Neuronal stem cell (in vitro differentiated cells): ENCODE results near the gene NARS2.

Source experiments
- DNase-seq: peaks from one replicate; pipeline ENCODE4 v3.0.0-alpha.2; 2013; ENCODE audit warnings: low spot score
- H2AFZ ChIP-seq: one replicate; pipeline ENCODE4 v1.6.1; 2013; ENCODE audit warnings: mild to moderate bottlenecking, low read length, inconsistent platforms
- H2AK5ac ChIP-seq: 2 replicates; pipeline ENCODE4 v1.6.1; 2013; ENCODE audit warnings: low read depth, mild to moderate bottlenecking, inconsistent platforms, low read length, moderate library complexity, mixed read lengths
- H2BK120ac ChIP-seq: 2 replicates; pipeline ENCODE4 v1.6.1; 2013; ENCODE audit warnings: low read depth, mild to moderate bottlenecking, inconsistent platforms, low read length, moderate library complexity, mixed read lengths
- H2BK12ac ChIP-seq: one replicate; pipeline ENCODE4 v1.6.1; 2013; ENCODE audit warnings: low read length, inconsistent platforms
- H2BK15ac ChIP-seq: 2 replicates; pipeline ENCODE4 v1.6.1; 2013; ENCODE audit warnings: mild to moderate bottlenecking, low read length, inconsistent platforms, mixed read lengths
- H2BK5ac ChIP-seq: one replicate; pipeline ENCODE4 v1.6.1; 2013; ENCODE audit warnings: inconsistent platforms, mild to moderate bottlenecking, low read length, moderate library complexity
- H3K14ac ChIP-seq: one replicate; pipeline ENCODE4 v1.6.1; 2013; ENCODE audit warnings: low read length, inconsistent platforms
- H3K18ac ChIP-seq: 2 replicates; pipeline ENCODE4 v1.6.1; 2013; ENCODE audit warnings: low read length, inconsistent platforms
- H3K23ac ChIP-seq: 2 replicates; pipeline ENCODE4 v1.6.1; 2013; ENCODE audit warnings: low read depth, mild to moderate bottlenecking, mixed read lengths, low read length, inconsistent platforms; ENCODE audit not compliant: poor library complexity
- H3K27ac ChIP-seq: replicated peaks from 3 replicates; pipeline ENCODE4 v1.5.1; 2013; ENCODE audit warnings: low read length, inconsistent platforms
- H3K27me3 ChIP-seq, 3 experiments: 2 replicates each; pipeline ENCODE4 v1.6.1; 2013; ENCODE audit warnings: low read length in 3 of 3, mild to moderate bottlenecking in 2 of 3, inconsistent platforms in 1 of 3, low read depth in 1 of 3, mixed read lengths in 1 of 3, moderate library complexity in 1 of 3; ENCODE audit not compliant: control insufficient read depth in 3 of 3, insufficient read depth in 3 of 3
- H3K36me3 ChIP-seq, 2 donors: replicated peaks in 1 of 2; 2 replicates each; pipeline ENCODE4 v1.6.1; 2013; ENCODE audit warnings: low read length in 2 of 2; ENCODE audit not compliant: control insufficient read depth in 2 of 2, insufficient read depth in 2 of 2
- H3K4ac ChIP-seq: 2 replicates; pipeline ENCODE4 v1.6.1; 2013; ENCODE audit warnings: inconsistent platforms, mild to moderate bottlenecking, low read length, moderate library complexity
- H3K4me1 ChIP-seq, 2 donors: 1 replicate in 1 of 2; 2 replicates in 1 of 2; pipeline ENCODE4 v1.6.1; 2013; ENCODE audit warnings: low read length in 2 of 2, low read depth in 1 of 2; ENCODE audit not compliant: control insufficient read depth in 2 of 2, insufficient read depth in 1 of 2
- H3K4me2 ChIP-seq: one replicate; pipeline ENCODE4 v1.6.1; 2013; ENCODE audit warnings: mild to moderate bottlenecking, low read length, inconsistent platforms; ENCODE audit not compliant: insufficient read depth, poor library complexity, severe bottlenecking
- H3K4me3 ChIP-seq, 2 donors: 2 replicates each; pipeline ENCODE4 v1.5.1; 2013; ENCODE audit warnings: low read length in 2 of 2, mild to moderate bottlenecking in 2 of 2, inconsistent platforms in 1 of 2, moderate library complexity in 1 of 2
- H3K79me1 ChIP-seq: one replicate; pipeline ENCODE4 v1.6.1; 2013; ENCODE audit warnings: low read depth, mild to moderate bottlenecking, inconsistent platforms, low read length, moderate library complexity
- H3K9ac ChIP-seq: one replicate; pipeline ENCODE4 v1.6.1; 2013; ENCODE audit warnings: mild to moderate bottlenecking, low read depth, low read length, inconsistent platforms; ENCODE audit not compliant: poor library complexity
- H3K9me3 ChIP-seq, 2 donors: replicated peaks in 1 of 2; 2 replicates each; pipeline versions ENCODE3 to v1.6.1; 2013; ENCODE audit warnings: low read length in 2 of 2, mild to moderate bottlenecking in 2 of 2, inconsistent platforms in 1 of 2, low read depth in 1 of 2, mixed read lengths in 1 of 2, moderate library complexity in 1 of 2; ENCODE audit not compliant: control insufficient read depth in 2 of 2, insufficient read depth in 1 of 2
- H4K8ac ChIP-seq: one replicate; pipeline ENCODE4 v1.6.1; 2013; ENCODE audit warnings: low read depth, mild to moderate bottlenecking, inconsistent platforms, low read length, moderate library complexity
- H4K91ac ChIP-seq: one replicate; pipeline ENCODE4 v1.6.1; 2013; ENCODE audit warnings: low read length, low read depth, mild to moderate bottlenecking, inconsistent platforms; ENCODE audit not compliant: poor library complexity
- whole genome bisulfite sequencing, 2 donors: extraction: QIAGEN DNeasy Blood & Tissue Kit; methylation state at CpG; one replicate each; pipeline ENCODE4 v1.1.7; 2013; ENCODE audit warnings: missing lambda C conversion rate in 2 of 2, mixed read lengths in 1 of 2; ENCODE audit not compliant: insufficient read length in 2 of 2, insufficient replicate concordance in 1 of 2; ENCODE audit errors: extremely low coverage in 2 of 2; 5-methylcytosine and 5-hydroxymethylcytosine counted together

Gene NARS2

GRCh38 chr11:78417175-78417887, 157.3 kb downstream of the NARS2 start, which contains the start of gene GAB2:
GAB2 (minus strand) TSS chr11:78417820; CDS start chr11:78417720, 100 bp downstream.
- peaks cover 8 to 12% of the 10 kb centered on the region in 2 donors for H3K4me1 ChIP-seq
- H2BK120ac ChIP-seq, result no peak within 1 kb of the TSS
- no peak within 1 kb of the TSS for H3K4ac ChIP-seq
- H4K8ac ChIP-seq, result no peak within 1 kb of the TSS
- no peak within 1 kb of the TSS for H2BK12ac ChIP-seq
- H3K9me3 ChIP-seq, result no peaks in the 10 kb centered on the region
- peak within 1 kb of the TSS; percentile 64 for H2AK5ac ChIP-seq
- no CpG with 5 or more reads among the region's 93 CpGs for WGBS, 2 donors
- H3K23ac ChIP-seq, result peak within 1 kb of the TSS; percentile 95
- no peak within 1 kb of the TSS for H4K91ac ChIP-seq
- peak within 1 kb of the TSS; percentile 81 for H3K27ac ChIP-seq
- no peak for DNase-seq
- H3K27me3 ChIP-seq, result no peaks in the 10 kb centered on the region
- peak within 1 kb of the TSS; percentile 95 for H3K18ac ChIP-seq
- peak within 1 kb of the TSS; percentile 59 for H3K14ac ChIP-seq
- H3K4me2 ChIP-seq, result peak within 1 kb of the TSS; percentile 93
- no peak within 1 kb of the TSS for H2BK15ac ChIP-seq
- H2BK5ac ChIP-seq, result peak within 1 kb of the TSS; percentile 55
- H2AFZ ChIP-seq, result peak within 1 kb of the TSS; percentile 88
- peak within 1 kb of the TSS; percentile 85 to 89 for H3K4me3 ChIP-seq
- no peaks in the 10 kb centered on the region for H3K79me1 ChIP-seq
- H3K9ac ChIP-seq, result peak within 1 kb of the TSS; percentile 84
- no peaks in the 10 kb centered on the region for H3K36me3 ChIP-seq

- H3K27me3 ChIP-seq, result no peaks in the 10 kb centered on the region
- peaks cover 8 to 12% of the 10 kb centered on the region in 2 donors for H3K4me1 ChIP-seq
- H2BK12ac ChIP-seq, result no peak overlapping the region
- peak overlapping the region; percentile 80 for H3K9ac ChIP-seq
- no peak overlapping the region for H2BK15ac ChIP-seq
- no peak overlapping the region for H4K8ac ChIP-seq
- peak overlapping the region; percentile 85 to 89 for H3K4me3 ChIP-seq
- no peak overlapping the region for H3K4ac ChIP-seq
- no peak overlapping the region for H2BK120ac ChIP-seq
- H2AK5ac ChIP-seq, result no peak overlapping the region
- peak overlapping the region; percentile 55 for H2BK5ac ChIP-seq
- H3K23ac ChIP-seq, result peak overlapping the region; percentile 76
- no peak overlapping the region for H3K14ac ChIP-seq
- no peaks in the 10 kb centered on the region for H3K79me1 ChIP-seq
- peak overlapping the region; percentile 81 for H3K4me2 ChIP-seq
- peak; percentile 83 for DNase-seq
- no CpG with 5 or more reads among the region's 38 CpGs for WGBS, 2 donors
- H3K27ac ChIP-seq, result peak overlapping the region; percentile 81
- no peaks in the 10 kb centered on the region for H3K36me3 ChIP-seq
- H3K18ac ChIP-seq, result peak overlapping the region; percentile 91
- H2AFZ ChIP-seq, result peak overlapping the region; percentile 88
- H3K9me3 ChIP-seq, result peaks cover 0 to under 1% of the 10 kb centered on the region in 2 donors
- no peak overlapping the region for H4K91ac ChIP-seq
These were observed 158.1 kb downstream of the NARS2 start for GRCh38 chr11:78416285-78417174.

- Histone ChIP-seq H3K4me1 (peaks cover 8 to 9% of the 10 kb centered on the region in 2 donors), H2BK12ac (no peak overlapping the region), H3K27ac (no peak overlapping the region), H3K23ac (no peak overlapping the region), H3K4me2 (no peak overlapping the region), H4K8ac (no peak overlapping the region), H2BK15ac (no peak overlapping the region), H2BK5ac (no peak overlapping the region), H3K9ac (no peak overlapping the region), H3K79me1 (no peaks in the 10 kb centered on the region), H3K4ac (no peak overlapping the region), H3K4me3 (no peak overlapping the region), H3K27me3 (no peaks in the 10 kb centered on the region), H3K9me3 (peaks cover 0 to 10% of the 10 kb centered on the region in 2 donors), H4K91ac (no peak overlapping the region), H2AFZ (no peak overlapping the region), H3K36me3 (no peaks in the 10 kb centered on the region), H3K14ac (no peak overlapping the region), H2BK120ac (no peak overlapping the region), H2AK5ac (no peak overlapping the region), H3K18ac (no peak overlapping the region)
- no CpG with 5 or more reads among the region's 4 CpGs for WGBS, 2 donors
- DNase-seq, result no peak
These were observed 159.3 kb downstream of the NARS2 start for GRCh38 chr11:78415338-78415737.
